Measurements from ENCODE around the gene PHTF2. TPM values are rescaled to one million over a fixed set of nuclear protein-coding genes. Genes with fewer than 3 reads are reported as not detected.

Gene PHTF2
- total RNA-seq, 4 donors from 2014 or later, result 8.6 to 54.5 (median 14.5) TPM

DNA sequence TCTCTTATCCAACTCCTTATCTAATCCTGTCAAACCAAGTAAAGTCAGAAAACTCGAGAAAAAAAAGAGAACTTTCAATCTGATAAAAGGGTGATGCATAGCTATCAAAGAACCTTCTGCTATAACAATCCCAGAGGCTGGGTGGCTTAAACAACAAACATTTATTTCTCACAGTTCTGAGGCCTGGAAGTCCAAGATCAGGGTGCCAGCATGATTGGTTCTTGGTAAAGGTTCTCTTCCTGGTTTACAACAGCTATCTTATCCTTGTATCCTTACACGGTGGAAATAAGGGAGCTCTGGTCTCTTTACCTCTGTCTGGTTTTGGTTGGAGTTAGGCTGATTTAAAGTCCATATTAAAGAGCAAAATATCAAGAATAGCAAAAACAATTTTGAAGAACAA, 131.9 kb downstream of the PHTF2 start:
- Histone ChIP-seq H3K27me3 (no peaks in the 10 kb centered on the region), H3K4me3 (no peak overlapping the region), H3K4me1 (no peaks in the 10 kb centered on the region), H3K36me3 (peaks cover 0 to 13% (median 0%) of the 10 kb centered on the region in 3 donors), H3K9me3 (no peaks in the 10 kb centered on the region), H3K27ac (no peak overlapping the region)
- no peak for DNase-seq
- no peak for TF ChIP-seq CTCF (IDR thresholded peaks at IDR 0.05)
- no peak for TF ChIP-seq POLR2A (IDR thresholded peaks at IDR 0.05)

GRCh38 chr7:77931841-77932240, 133.3 kb downstream of the PHTF2 start:
- DNase-seq, result no peak
- Histone ChIP-seq H3K4me3 (no peak overlapping the region), H3K27me3 (no peaks in the 10 kb centered on the region), H3K27ac (no peak overlapping the region), H3K36me3 (peaks cover 0 to 13% (median 0%) of the 10 kb centered on the region in 3 donors), H3K9me3 (no peaks in the 10 kb centered on the region), H3K4me1 (no peaks in the 10 kb centered on the region)
- TF ChIP-seq CTCF (IDR thresholded peaks at IDR 0.05) (no peak), POLR2A (IDR thresholded peaks at IDR 0.05) (no peak)

GRCh38 chr7:77933394-77933793, 134.8 kb downstream of the PHTF2 start:
- Histone ChIP-seq H3K27me3 (no peaks in the 10 kb centered on the region), H3K36me3 (peaks cover 0 to 7% (median 0%) of the 10 kb centered on the region in 3 donors), H3K9me3 (no peaks in the 10 kb centered on the region), H3K27ac (no peak overlapping the region), H3K4me1 (no peaks in the 10 kb centered on the region), H3K4me3 (no peak overlapping the region)
- DNase-seq, result no peak
- TF ChIP-seq POLR2A (IDR thresholded peaks at IDR 0.05) (no peak), CTCF (IDR thresholded peaks at IDR 0.05) (no peak)

DNA sequence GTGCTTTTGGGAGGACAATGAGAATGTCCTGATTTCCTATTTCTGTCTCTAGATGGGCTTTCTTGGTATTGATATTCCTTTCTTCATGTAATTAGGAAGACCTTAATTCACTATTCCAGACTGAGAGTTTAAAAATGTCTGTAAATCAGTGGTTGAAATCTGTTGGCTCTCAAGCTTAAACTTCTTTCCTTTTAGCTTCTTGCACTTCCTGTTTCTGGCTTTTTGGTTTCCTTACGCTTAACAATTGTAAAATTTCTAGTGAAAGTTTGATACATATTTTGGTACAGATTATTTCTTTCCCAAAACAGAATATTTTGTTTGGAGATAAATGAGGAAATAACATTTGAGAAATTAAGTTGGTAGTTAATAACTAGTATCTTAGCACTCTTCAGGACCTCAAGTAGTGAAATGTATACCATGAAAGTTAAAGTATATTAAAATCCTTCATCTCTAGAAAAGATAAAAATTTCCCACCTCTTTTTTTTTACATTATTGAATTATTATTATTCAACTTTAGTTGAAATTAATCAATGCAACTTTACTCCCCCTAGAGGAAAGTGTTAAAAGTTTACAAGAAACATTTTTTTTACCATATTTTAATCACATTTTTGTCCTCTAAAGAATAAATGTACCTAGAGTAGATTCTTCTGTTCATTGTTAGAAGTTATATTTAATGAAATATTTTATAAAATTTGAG, 137.2 kb downstream of the PHTF2 start:
- no peak overlapping the region for H3K27ac ChIP-seq
- H3K4me3 ChIP-seq, result no peak overlapping the region
- no peaks in the 10 kb centered on the region for H3K27me3 ChIP-seq
- no peaks in the 10 kb centered on the region for H3K4me1 ChIP-seq
- no peak for DNase-seq
- TF ChIP-seq CTCF (IDR thresholded peaks at IDR 0.05) (peak in 2 of 6 experiments; percentile 26 to 32), POLR2A (IDR thresholded peaks at IDR 0.05) (no peak)
- no peaks in the 10 kb centered on the region for H3K36me3 ChIP-seq
- H3K9me3 ChIP-seq, result no peaks in the 10 kb centered on the region

- Histone ChIP-seq H3K27me3 (no peaks in the 10 kb centered on the region), H3K36me3 (no peaks in the 10 kb centered on the region), H3K27ac (no peak overlapping the region), H3K9me3 (no peaks in the 10 kb centered on the region), H3K4me3 (no peak overlapping the region), H3K4me1 (no peaks in the 10 kb centered on the region)
- DNase-seq, result no peak
- TF ChIP-seq POLR2A (IDR thresholded peaks at IDR 0.05), result no peak
- peak in 4 of 6 experiments; percentile 40 to 65 (median 62) for TF ChIP-seq CTCF (IDR thresholded peaks at IDR 0.05)
Measured at GRCh38 chr7:77940647-77941046, 142.1 kb downstream of the PHTF2 start.

Measured in Peyer's patch (tissue), 4 donors.